ENCODE measurements around the gene CHIA.

CHIA gene

GRCh38 chr1:111290630-111291029 is at the start of gene CHIA:
Gene CHIA, plus strand, starts transcription at chr1:111290851. Its CDS starts 19,617 bp downstream, at chr1:111310468.
- DNase-seq: peak; percentile 79

GRCh38 chr1:111241797-111242196 is 48.9 kb upstream of the CHIA start:
- DNase-seq: no peak

GRCh38 chr1:111242805-111243523 is 47.7 kb upstream of the CHIA start:
- no peak for DNase-seq

GRCh38 chr1:111247125-111247838 is 43.4 kb upstream of the CHIA start:
- no peak for DNase-seq

GRCh38 chr1:111249960-111250359 is 40.7 kb upstream of the CHIA start:
- DNase-seq: no peak

- DNase-seq: no peak
These were observed 39.1 kb upstream of the CHIA start for GRCh38 chr1:111251570-111251969.

GRCh38 chr1:111252786-111253185 is 37.9 kb upstream of the CHIA start:
- no peak for DNase-seq

GRCh38 chr1:111253876-111254275 is 36.8 kb upstream of the CHIA start:
- DNase-seq: no peak

- no peak for DNase-seq
These were observed 33.5 kb upstream of the CHIA start for GRCh38 chr1:111256988-111257658.

- DNase-seq: no peak
These were observed 22.7 kb upstream of the CHIA start for GRCh38 chr1:111267801-111268508.

- no peak for DNase-seq
These were observed 20.7 kb upstream of the CHIA start for GRCh38 chr1:111269825-111270406.

GRCh38 chr1:111270771-111271463 is 19.7 kb upstream of the CHIA start:
- DNase-seq: no peak

GRCh38 chr1:111271464-111271801 is 19.2 kb upstream of the CHIA start:
- DNase-seq: no peak

GRCh38 chr1:111272081-111272480 is 18.6 kb upstream of the CHIA start:
- DNase-seq: no peak

GRCh38 chr1:111274653-111275052 is 16.0 kb upstream of the CHIA start:
- DNase-seq: no peak

- DNase-seq: no peak
These were observed 15.6 kb upstream of the CHIA start for GRCh38 chr1:111275079-111275478.

GRCh38 chr1:111275780-111276433 is 14.7 kb upstream of the CHIA start:
- no peak for DNase-seq

GRCh38 chr1:111279144-111279543 is 11.5 kb upstream of the CHIA start:
- DNase-seq: no peak

GRCh38 chr1:111280267-111280666 is 10.4 kb upstream of the CHIA start:
- no peak for DNase-seq

- DNase-seq: no peak
These were observed 9.2 kb upstream of the CHIA start for GRCh38 chr1:111281411-111281810.

- no peak for DNase-seq
These were observed 6.8 kb upstream of the CHIA start for GRCh38 chr1:111283838-111284237.

GRCh38 chr1:111285879-111286278 is 4.8 kb upstream of the CHIA start:
- no peak for DNase-seq

All from DMS 273 treated with DMSO at 0.1 percent for 48 hours (cell line).